K562 (cell line): Measurements from ENCODE around the gene DENND2C. TPM values are rescaled to one million over a fixed set of nuclear protein-coding genes. Genes with fewer than 3 reads are reported as not detected.

Source experiments
- ATAC-seq: fragments of 200-7000 bp; cut with Tn5 transposase; 3 replicates; pipeline ENCODE4 v1.9.1; 2020; ENCODE audit warnings: moderate library complexity
- BruUV-seq: library from RNA; stranded (reverse); fragments of 400-500 nt; replicated peaks from 2 replicates; lab custom pipeline; 2021; lab: Mats Ljungman, UMichigan
- CTCF ChIA-PET: fragments of 300-600 bp; formaldehyde crosslinking; extraction: SDS; loops from one replicate; lab custom pipeline; 2021; ENCODE audit warnings: low intra/inter-chr PET ratio; lab: Yijun Ruan, JAX
- POLR2A ChIA-PET: fragments of 300-600, 350-650 bp; sonication (Branson Sonifier 250); formaldehyde crosslinking; extraction: SDS; loops from one replicate; lab custom pipeline; 2021; ENCODE audit warnings: antibody characterized with exemption, inconsistent platforms; lab: Yijun Ruan, JAX
- DNase-seq, 4 experiments: peaks; one replicate each; pipeline versions ENCODE4 v3.0.0 to v3.0.0-alpha.2; 2011 to 2018; ENCODE audit warnings: low spot score in 3 of 4, mixed read lengths in 3 of 4; ENCODE audit errors: extremely low read depth in 1 of 4
- FAIRE-seq: peaks from 2 replicates; lab custom pipeline; 2011; peaks lifted over from hg19 to GRCh38; lab: Jason Lieb, UNC
- H2AFZ ChIP-seq: 2 replicates; pipeline ENCODE4 v1.6.0; 2011; ENCODE audit warnings: low read depth, low read length, control low read depth, inconsistent platforms
- H3K27ac ChIP-seq: fragments of 200-600 bp; 3 replicates; pipeline ENCODE4 v1.8.0; 2011; ENCODE audit warnings: low read depth, mild to moderate bottlenecking, control low read depth, inconsistent platforms, low read length, moderate library complexity, mixed read lengths; ENCODE audit errors: extremely low read depth
- H3K27me3 ChIP-seq, 2 experiments: fragments of 300-600 bp in 1 of 2; 2 replicates in 1 of 2; 3 replicates in 1 of 2; pipeline versions ENCODE4 v1.6.0 to v1.8.0; 2011; ENCODE audit warnings: inconsistent platforms in 2 of 2, low read length in 2 of 2, mild to moderate bottlenecking in 1 of 2, mixed read lengths in 1 of 2, moderate library complexity in 1 of 2; ENCODE audit not compliant: control insufficient read depth in 2 of 2, insufficient read depth in 2 of 2
- H3K36me3 ChIP-seq: fragments of 300-600 bp; 3 replicates; pipeline ENCODE4 v1.8.0; 2011; ENCODE audit warnings: mild to moderate bottlenecking, low read length, inconsistent platforms; ENCODE audit not compliant: control insufficient read depth, insufficient read depth
- H3K4me1 ChIP-seq, 2 experiments: fragments of 200-600 bp in 1 of 2; replicated peaks in 1 of 2; 2 replicates in 1 of 2; 3 replicates in 1 of 2; pipeline versions ENCODE4 v1.5.1 to v1.8.0; 2011; ENCODE audit warnings: inconsistent platforms in 2 of 2, low read length in 2 of 2, mild to moderate bottlenecking in 1 of 2, mixed read lengths in 1 of 2, moderate library complexity in 1 of 2; ENCODE audit not compliant: control insufficient read depth in 2 of 2, insufficient read depth in 2 of 2
- H3K4me2 ChIP-seq: 2 replicates; pipeline ENCODE4 v1.6.1; 2011; ENCODE audit warnings: low read length, control low read depth, inconsistent platforms, mixed read lengths; ENCODE audit not compliant: insufficient read depth
- H3K4me3 ChIP-seq: fragments of 200-600 bp; sonication (generic), shearing (Covaris generic); 2 replicates; pipeline ENCODE4 v1.5.1; 2016; ENCODE audit warnings: control low read depth, inconsistent platforms
- H3K79me2 ChIP-seq: fragments of 200-600 bp; 3 replicates; pipeline ENCODE4 v1.8.0; 2011; ENCODE audit warnings: low read length, inconsistent platforms; ENCODE audit not compliant: control insufficient read depth, insufficient read depth
- H3K9ac ChIP-seq, 2 experiments: 2 replicates each; pipeline versions ENCODE4 v1.6.0 to v1.6.1; 2011; ENCODE audit warnings: low read depth in 2 of 2, low read length in 2 of 2, control low read depth in 1 of 2, inconsistent platforms in 1 of 2, mild to moderate bottlenecking in 1 of 2, mixed read lengths in 1 of 2; ENCODE audit not compliant: insufficient read depth in 1 of 2
- H3K9me1 ChIP-seq: one replicate; pipeline ENCODE4 v1.6.0; 2011; ENCODE audit warnings: inconsistent platforms, mild to moderate bottlenecking, low read length, moderate library complexity; ENCODE audit not compliant: control insufficient read depth, insufficient read depth
- H3K9me3 ChIP-seq: replicated peaks from 2 replicates; pipeline ENCODE4 v1.5.1; 2011; ENCODE audit warnings: low read depth, low read length, inconsistent platforms; ENCODE audit not compliant: control insufficient read depth, insufficient read depth
- H4K20me1 ChIP-seq: replicated peaks from 2 replicates; pipeline ENCODE4 v1.6.1; 2011; ENCODE audit warnings: low read length, inconsistent platforms, mixed read lengths; ENCODE audit not compliant: control insufficient read depth, insufficient read depth
- ZNF253 ChIP-seq: fragments of 250-450 bp; sonication (Bioruptor Pico); conservative IDR thresholded peaks from 2 replicates; pipeline ENCODE4 v1.6.1; 2021; ENCODE audit warnings: mild to moderate bottlenecking
- in situ Hi-C: fragments of 300-500 bp; cut with MboI; formaldehyde crosslinking; loops from 4 replicates; pipeline ENCODE4 v1.15.0; 2018; ENCODE audit warnings: inconsistent platforms, mixed read lengths
- intact Hi-C: fragments of 100-400 bp; cut with micrococcal nuclease; formaldehyde crosslinking; loops from 2 replicates; pipeline ENCODE4 v1.14.2; 2022
- polyA plus RNA-seq, 8 experiments: library from polyadenylated mRNA; depleted of rRNA in 4 of 8; stranded (reverse) in 5 of 8; unstranded in 3 of 8; fragments of >200 nt; fragmentation: Nextera tagmentation in 2 of 8; fragmentation: Illumina TruSeq in 1 of 8; extraction: Ambion mirVana in 2 of 8; extraction: Trizol in 1 of 8; gene quantifications; 2 replicates each; pipeline versions ENCODE4 v1.2.1 to v1.2.3, GENCODE V29; 2011 to 2014; ENCODE audit warnings: inconsistent platforms in 1 of 8, missing spikeins in 1 of 8
- total RNA-seq, 7 experiments: library from RNA; depleted of rRNA in 6 of 7; stranded (reverse); fragments of >200 nt in 6 of 7; fragmentation: Illumina TruSeq in 2 of 7; extraction: Trizol in 2 of 7; gene quantifications; 2 replicates each; pipeline versions ENCODE4 v1.2.1 to v1.2.3, GENCODE V29; 2011 to 2021; ENCODE audit warnings: low replicate concordance in 1 of 7
- TF ChIP-seq, protein P1 (sequence below), 3 experiments: fragments of 200-800 bp in 1 of 3; fragments of 250-450 bp in 1 of 3; fragments of 450-650 bp in 1 of 3; sonication (Bioruptor Pico) in 1 of 3; sonication (Bioruptor generic) in 1 of 3; formaldehyde crosslinking in 1 of 3; IDR thresholded peaks; 2 replicates each; pipeline versions ENCODE4 v1.6.1 to v1.8.0; 2016 to 2022; ENCODE audit warnings: mild to moderate bottlenecking in 2 of 3, missing genetic modification characterization in 2 of 3, missing compliant biosample characterization in 1 of 3, moderate library complexity in 1 of 3

DENND2C gene
- total and polyA plus RNA-seq, 9 of the 15 experiments (the other 6 are each of a cell fraction or from before 2014, with no cell fraction given), result 0.03 to 0.25 (median 0.14) TPM

DNA sequence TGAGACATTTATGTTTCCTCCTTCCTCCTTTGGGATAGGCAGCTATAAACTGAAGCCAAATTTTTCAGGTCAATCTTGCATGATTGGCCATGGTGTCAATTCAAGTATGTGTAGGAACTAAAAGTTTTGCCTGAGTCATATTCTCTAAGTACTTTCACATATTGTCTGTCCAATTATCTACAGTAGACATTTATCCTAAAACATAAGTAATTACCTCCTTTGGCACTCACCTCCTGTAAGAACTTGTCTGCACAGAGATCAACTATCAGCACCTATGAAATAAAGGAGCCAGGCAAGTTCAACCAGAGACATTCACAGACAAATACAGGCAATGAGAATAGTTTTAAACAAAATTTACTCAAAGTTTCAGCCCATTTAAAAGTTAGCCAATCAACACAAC, 74.2 kb downstream of the DENND2C start:
- H3K9me3 ChIP-seq, result no peaks in the 10 kb centered on the region
- ATAC-seq (no peak), DNase-seq (no peak), FAIRE-seq (no peak)
- H3K27me3 ChIP-seq, result peaks cover 13 to 19% of the 10 kb centered on the region in 2 experiments
- no peak for TF ChIP-seq ZNF253
- TF ChIP-seq, protein P1, sequence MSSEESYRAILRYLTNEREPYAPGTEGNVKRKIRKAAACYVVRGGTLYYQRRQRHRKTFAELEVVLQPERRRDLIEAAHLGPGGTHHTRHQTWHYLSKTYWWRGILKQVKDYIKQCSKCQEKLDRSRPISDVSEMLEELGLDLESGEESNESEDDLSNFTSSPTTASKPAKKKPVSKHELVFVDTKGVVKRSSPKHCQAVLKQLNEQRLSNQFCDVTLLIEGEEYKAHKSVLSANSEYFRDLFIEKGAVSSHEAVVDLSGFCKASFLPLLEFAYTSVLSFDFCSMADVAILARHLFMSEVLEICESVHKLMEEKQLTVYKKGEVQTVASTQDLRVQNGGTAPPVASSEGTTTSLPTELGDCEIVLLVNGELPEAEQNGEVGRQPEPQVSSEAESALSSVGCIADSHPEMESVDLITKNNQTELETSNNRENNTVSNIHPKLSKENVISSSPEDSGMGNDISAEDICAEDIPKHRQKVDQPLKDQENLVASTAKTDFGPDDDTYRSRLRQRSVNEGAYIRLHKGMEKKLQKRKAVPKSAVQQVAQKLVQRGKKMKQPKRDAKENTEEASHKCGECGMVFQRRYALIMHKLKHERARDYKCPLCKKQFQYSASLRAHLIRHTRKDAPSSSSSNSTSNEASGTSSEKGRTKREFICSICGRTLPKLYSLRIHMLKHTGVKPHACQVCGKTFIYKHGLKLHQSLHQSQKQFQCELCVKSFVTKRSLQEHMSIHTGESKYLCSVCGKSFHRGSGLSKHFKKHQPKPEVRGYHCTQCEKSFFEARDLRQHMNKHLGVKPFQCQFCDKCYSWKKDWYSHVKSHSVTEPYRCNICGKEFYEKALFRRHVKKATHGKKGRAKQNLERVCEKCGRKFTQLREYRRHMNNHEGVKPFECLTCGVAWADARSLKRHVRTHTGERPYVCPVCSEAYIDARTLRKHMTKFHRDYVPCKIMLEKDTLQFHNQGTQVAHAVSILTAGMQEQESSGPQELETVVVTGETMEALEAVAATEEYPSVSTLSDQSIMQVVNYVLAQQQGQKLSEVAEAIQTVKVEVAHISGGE (CRISPR knock-in tag; IDR thresholded peaks at IDR 0.05), result 0 out of 6 replicates have a peak, but pooled peaks of 1 of the 3 experiments have one; percentile 20
- in situ Hi-C loops (no loop called here), intact Hi-C loops (no loop called here)
- CTCF ChIA-PET, result no interaction called here
- no peak overlapping the region for H3K27ac ChIP-seq
- POLR2A ChIA-PET, result no interaction called here
- H4K20me1 ChIP-seq, result no peaks in the 10 kb centered on the region
- H3K79me2 ChIP-seq, result no peaks in the 10 kb centered on the region
- no peak overlapping the region for H3K4me2 ChIP-seq
- no TSS peak for BruUV-seq
- H3K36me3 ChIP-seq, result no peaks in the 10 kb centered on the region
- H3K4me1 ChIP-seq, result no peaks in the 10 kb centered on the region
- H3K9ac ChIP-seq, result no peak overlapping the region
- H3K4me3 ChIP-seq, result no peak overlapping the region
- no peak overlapping the region for H2AFZ ChIP-seq
- no peaks in the 10 kb centered on the region for H3K9me1 ChIP-seq
